Lower leg skin (tissue), 3 donors: ENCODE measurements around the gene ADPGK.

Experiments used
- POLR2A ChIP-seq, 2 donors: fragments of 450-650 bp; IDR thresholded peaks; one replicate each; pipeline ENCODE4 v1.6.1; 2016 to 2017; ENCODE audit warnings: antibody characterized with exemption in 2 of 2, mild to moderate bottlenecking in 1 of 2, moderate library complexity in 1 of 2
- TF ChIP-seq, protein P1 (sequence below), 3 donors: fragments of 450-650 bp; IDR thresholded peaks; one replicate each; pipeline ENCODE4 v1.5.1; 2016; ENCODE audit warnings: antibody characterized with exemption in 3 of 3, mild to moderate bottlenecking in 3 of 3, moderate library complexity in 2 of 3

GRCh38 chr15:72809329-72809728 lies 25.8 kb upstream of the ADPGK start:
- TF ChIP-seq, protein P1, sequence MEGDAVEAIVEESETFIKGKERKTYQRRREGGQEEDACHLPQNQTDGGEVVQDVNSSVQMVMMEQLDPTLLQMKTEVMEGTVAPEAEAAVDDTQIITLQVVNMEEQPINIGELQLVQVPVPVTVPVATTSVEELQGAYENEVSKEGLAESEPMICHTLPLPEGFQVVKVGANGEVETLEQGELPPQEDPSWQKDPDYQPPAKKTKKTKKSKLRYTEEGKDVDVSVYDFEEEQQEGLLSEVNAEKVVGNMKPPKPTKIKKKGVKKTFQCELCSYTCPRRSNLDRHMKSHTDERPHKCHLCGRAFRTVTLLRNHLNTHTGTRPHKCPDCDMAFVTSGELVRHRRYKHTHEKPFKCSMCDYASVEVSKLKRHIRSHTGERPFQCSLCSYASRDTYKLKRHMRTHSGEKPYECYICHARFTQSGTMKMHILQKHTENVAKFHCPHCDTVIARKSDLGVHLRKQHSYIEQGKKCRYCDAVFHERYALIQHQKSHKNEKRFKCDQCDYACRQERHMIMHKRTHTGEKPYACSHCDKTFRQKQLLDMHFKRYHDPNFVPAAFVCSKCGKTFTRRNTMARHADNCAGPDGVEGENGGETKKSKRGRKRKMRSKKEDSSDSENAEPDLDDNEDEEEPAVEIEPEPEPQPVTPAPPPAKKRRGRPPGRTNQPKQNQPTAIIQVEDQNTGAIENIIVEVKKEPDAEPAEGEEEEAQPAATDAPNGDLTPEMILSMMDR (IDR thresholded peaks at IDR 0.05) = no peak
- TF ChIP-seq POLR2A (IDR thresholded peaks at IDR 0.05) = no peak
